Stimulated activated CD4-positive, alpha-beta T cell treated with anti-CD3 and anti-CD28 coated beads, Interleukin-15, amount 100 ng/mL, for 24 hours (primary cell): Measurements from ENCODE around the gene ACAP3.
A peak's percentile ranks its signal among the peaks of the same experiment; 100 is the strongest.

Source experiments
- DNase-seq: peaks from one replicate; pipeline ENCODE4 v3.0.0-alpha.2; 2020

Gene ACAP3

GRCh38 chr1:1298861-1299685, 8.7 kb downstream of the ACAP3 start:
- no peak for DNase-seq

GRCh38 chr1:1297802-1298424, 9.8 kb downstream of the ACAP3 start:
- no peak for DNase-seq

- DNase-seq, result no peak
These were observed 11.4 kb downstream of the ACAP3 start for GRCh38 chr1:1296070-1297061.

GRCh38 chr1:1295154-1295923, 12.4 kb downstream of the ACAP3 start:
- no peak for DNase-seq

- no peak for DNase-seq
These were observed 13.4 kb downstream of the ACAP3 start for GRCh38 chr1:1294250-1294890.

GRCh38 chr1:1293263-1294249, 14.2 kb downstream of the ACAP3 start:
- DNase-seq, result no peak

GRCh38 chr1:1292851-1293250, 14.9 kb downstream of the ACAP3 start:
- no peak for DNase-seq

GRCh38 chr1:1292442-1292779, 15.3 kb downstream of the ACAP3 start:
- DNase-seq, result no peak

GRCh38 chr1:1291548-1292441, 15.9 kb downstream of the ACAP3 start:
- DNase-seq, result peak; percentile 75

- DNase-seq, result no peak
These were observed 16.7 kb downstream of the ACAP3 start for GRCh38 chr1:1291023-1291528.

GRCh38 chr1:1290238-1290731, 17.4 kb downstream of the ACAP3 start:
- peak; percentile 76 for DNase-seq

- no peak for DNase-seq
These were observed 20.2 kb downstream of the ACAP3 start for GRCh38 chr1:1287288-1288110.

- DNase-seq, result no peak
These were observed 21.1 kb downstream of the ACAP3 start for GRCh38 chr1:1286313-1287261.

- no peak for DNase-seq
These were observed 22.0 kb downstream of the ACAP3 start for GRCh38 chr1:1285611-1286311.

- no peak for DNase-seq
These were observed 22.6 kb downstream of the ACAP3 start for GRCh38 chr1:1285102-1285571.
